Measurements from ENCODE around the gene MAP2K3. TPM values are rescaled to one million over a fixed set of nuclear protein-coding genes. Genes with fewer than 3 reads are reported as not detected.

The MAP2K3 gene
- total RNA-seq, 1 donor from 2014 or later, result 38.0 TPM

DNA sequence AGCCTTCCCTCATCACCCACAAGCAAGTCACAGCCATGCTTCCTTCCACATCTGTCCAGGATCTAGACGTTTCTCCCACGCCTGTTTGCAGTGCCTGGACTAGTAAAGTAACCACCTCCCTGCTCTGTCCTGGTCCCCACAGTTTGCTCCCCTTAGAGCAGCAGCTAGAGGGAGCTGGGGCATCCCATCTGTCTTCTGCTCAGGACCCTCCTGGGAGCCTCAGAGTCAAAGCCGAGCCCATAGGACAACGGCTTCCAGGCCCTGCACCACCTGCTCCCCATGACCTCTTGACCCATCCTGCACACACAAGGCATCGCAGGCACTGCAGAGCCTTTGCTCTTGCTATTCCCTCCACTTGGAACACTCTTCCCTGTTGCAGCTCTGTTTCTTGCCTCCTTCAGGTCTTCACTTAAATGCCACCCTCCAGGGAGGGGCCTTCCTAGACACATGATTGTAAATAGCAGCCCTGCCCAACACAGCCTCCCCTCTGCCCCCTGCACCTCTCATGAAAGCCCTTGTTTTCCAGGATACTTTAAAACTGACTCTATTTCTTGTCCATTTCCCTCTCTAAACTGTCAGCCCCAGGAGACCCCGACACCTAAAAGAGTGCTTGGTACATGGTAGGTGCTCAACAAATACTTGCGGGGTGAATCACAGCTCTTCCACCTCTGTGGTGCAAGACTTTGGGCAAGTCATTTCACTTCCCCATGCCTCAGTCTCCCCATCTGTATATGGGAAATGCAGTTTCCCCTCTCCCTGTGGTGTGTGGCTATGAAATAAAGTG, 34.4 kb upstream of the MAP2K3 start:
- Mint-ChIP-seq H3K27ac (ENCODE audit: unreplicated experiment) (peak overlapping the region; percentile 98), H3K9me3 (ENCODE audit: unreplicated experiment) (peaks cover 10% of the 10 kb centered on the region), H3K27me3 (ENCODE audit: unreplicated experiment) (peaks cover 17% of the 10 kb centered on the region), H3K36me3 (ENCODE audit: unreplicated experiment) (no peaks in the 10 kb centered on the region), H3K4me3 (ENCODE audit: unreplicated experiment) (peak overlapping the region; percentile 74), H3K4me1 (ENCODE audit: low read depth, unreplicated experiment) (peaks cover 23% of the 10 kb centered on the region)
- DNase-seq, result peak; percentile 87
- TF ChIP-seq, protein P1, sequence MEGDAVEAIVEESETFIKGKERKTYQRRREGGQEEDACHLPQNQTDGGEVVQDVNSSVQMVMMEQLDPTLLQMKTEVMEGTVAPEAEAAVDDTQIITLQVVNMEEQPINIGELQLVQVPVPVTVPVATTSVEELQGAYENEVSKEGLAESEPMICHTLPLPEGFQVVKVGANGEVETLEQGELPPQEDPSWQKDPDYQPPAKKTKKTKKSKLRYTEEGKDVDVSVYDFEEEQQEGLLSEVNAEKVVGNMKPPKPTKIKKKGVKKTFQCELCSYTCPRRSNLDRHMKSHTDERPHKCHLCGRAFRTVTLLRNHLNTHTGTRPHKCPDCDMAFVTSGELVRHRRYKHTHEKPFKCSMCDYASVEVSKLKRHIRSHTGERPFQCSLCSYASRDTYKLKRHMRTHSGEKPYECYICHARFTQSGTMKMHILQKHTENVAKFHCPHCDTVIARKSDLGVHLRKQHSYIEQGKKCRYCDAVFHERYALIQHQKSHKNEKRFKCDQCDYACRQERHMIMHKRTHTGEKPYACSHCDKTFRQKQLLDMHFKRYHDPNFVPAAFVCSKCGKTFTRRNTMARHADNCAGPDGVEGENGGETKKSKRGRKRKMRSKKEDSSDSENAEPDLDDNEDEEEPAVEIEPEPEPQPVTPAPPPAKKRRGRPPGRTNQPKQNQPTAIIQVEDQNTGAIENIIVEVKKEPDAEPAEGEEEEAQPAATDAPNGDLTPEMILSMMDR (IDR thresholded peaks at IDR 0.05; ENCODE audit: partially characterized antibody, unreplicated experiment), result no peak

DNA sequence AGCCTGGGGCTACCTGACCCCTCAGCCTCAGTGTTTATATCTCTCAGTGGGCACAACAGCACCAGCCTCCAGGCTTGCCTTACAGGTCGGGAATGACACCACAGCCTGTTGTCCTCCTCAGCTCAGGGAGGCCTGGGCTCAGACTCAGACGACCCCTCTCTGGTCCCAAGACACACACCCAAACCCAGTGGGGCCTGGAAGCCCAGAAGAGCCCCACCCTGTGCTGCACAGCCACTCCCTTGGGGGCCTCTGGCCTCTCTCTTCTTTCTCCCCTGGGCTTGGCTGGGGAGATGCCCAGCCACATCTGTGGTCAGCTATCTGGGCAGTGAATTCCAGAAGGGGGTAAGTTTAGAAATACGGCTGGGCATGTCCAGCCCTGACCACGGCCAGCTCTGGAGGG, 33.7 kb upstream of the MAP2K3 start:
- Mint-ChIP-seq H3K4me1 (ENCODE audit: low read depth, unreplicated experiment) (peaks cover 23% of the 10 kb centered on the region), H3K36me3 (ENCODE audit: unreplicated experiment) (no peaks in the 10 kb centered on the region), H3K27me3 (ENCODE audit: unreplicated experiment) (peaks cover 17% of the 10 kb centered on the region), H3K9me3 (ENCODE audit: unreplicated experiment) (peaks cover 10% of the 10 kb centered on the region), H3K4me3 (ENCODE audit: unreplicated experiment) (peak overlapping the region; percentile 74), H3K27ac (ENCODE audit: unreplicated experiment) (peak overlapping the region; percentile 98)
- TF ChIP-seq, protein P1 (IDR thresholded peaks at IDR 0.05; ENCODE audit: partially characterized antibody, unreplicated experiment), result no peak
- no peak for DNase-seq

DNA sequence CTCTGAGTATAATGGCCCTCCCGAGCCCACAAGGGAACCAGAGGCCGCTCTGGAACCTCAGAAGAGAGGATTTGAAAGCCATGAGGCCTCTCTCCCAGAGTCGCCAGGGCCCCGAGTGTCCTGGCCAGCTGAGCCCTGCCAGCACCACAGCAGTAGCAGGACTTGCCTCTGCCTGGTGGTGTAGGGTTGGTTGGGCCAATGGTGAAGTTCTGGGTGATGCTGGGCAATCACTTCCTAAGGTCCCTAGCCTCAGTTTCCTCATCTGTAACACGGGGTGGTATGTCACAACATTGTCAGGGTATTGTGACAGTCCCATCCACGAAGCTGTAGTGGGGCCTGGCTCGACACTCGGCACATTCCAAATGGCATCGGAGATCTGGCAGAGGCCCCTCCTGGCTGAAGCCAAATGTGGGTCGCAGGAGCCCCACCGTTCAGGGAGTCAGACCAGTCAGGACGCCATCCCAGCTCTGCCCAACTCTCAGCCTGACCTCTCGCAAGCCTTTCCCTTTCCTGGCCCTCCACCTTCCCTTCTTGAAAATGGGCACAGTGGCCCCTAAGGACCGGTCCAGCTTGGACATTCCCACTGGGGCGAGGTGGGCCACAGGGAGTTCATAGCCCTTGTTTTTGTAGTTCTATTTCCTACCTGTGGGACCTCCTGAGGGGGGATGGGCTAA, 33.0 kb upstream of the MAP2K3 start:
- H3K4me1 Mint-ChIP-seq (ENCODE audit: low read depth, unreplicated experiment), result peaks cover 23% of the 10 kb centered on the region
- TF ChIP-seq, protein P1 (IDR thresholded peaks at IDR 0.05; ENCODE audit: partially characterized antibody, unreplicated experiment), result no peak
- H3K4me3 Mint-ChIP-seq (ENCODE audit: unreplicated experiment), result peak overlapping the region; percentile 87

DNA sequence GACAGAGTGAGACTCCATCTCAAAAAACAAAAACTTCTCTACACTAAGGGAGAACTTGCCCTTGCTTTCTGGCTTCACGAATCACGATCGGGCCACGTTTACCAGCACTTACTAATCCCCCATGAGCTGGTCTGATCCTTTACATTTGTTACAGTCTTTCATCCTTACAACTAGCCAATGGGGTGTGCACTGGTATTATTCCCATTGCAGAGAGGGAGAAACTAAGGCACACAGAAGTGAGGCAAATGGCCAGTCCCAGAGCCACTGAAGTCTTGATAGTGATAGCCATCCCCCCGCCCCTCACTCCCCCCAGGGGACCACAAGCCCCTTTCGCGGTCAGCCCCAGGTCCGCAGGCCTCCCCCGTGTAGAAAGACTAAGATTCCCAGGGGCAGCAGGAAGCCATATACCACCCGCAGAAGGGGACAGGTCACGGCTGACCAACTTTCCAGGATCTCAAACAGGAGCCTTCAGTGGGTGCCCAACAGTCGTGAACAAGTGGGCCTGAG, 32.2 kb upstream of the MAP2K3 start:
- H3K27ac Mint-ChIP-seq (ENCODE audit: unreplicated experiment), result peak overlapping the region; percentile 60
- H3K36me3 Mint-ChIP-seq (ENCODE audit: unreplicated experiment), result no peaks in the 10 kb centered on the region
- H3K4me3 Mint-ChIP-seq (ENCODE audit: unreplicated experiment), result peak overlapping the region; percentile 87
- TF ChIP-seq, protein P1 (IDR thresholded peaks at IDR 0.05; ENCODE audit: partially characterized antibody, unreplicated experiment), result no peak
- no peak for DNase-seq
- H3K9me3 Mint-ChIP-seq (ENCODE audit: unreplicated experiment), result peaks cover 10% of the 10 kb centered on the region
- H3K27me3 Mint-ChIP-seq (ENCODE audit: unreplicated experiment), result peaks cover 17% of the 10 kb centered on the region
- peaks cover 23% of the 10 kb centered on the region for H3K4me1 Mint-ChIP-seq (ENCODE audit: low read depth, unreplicated experiment)

More for the DNA sequence above, 33.0 kb upstream of the MAP2K3 start:
- Mint-ChIP-seq H3K9me3 (ENCODE audit: unreplicated experiment) (peaks cover 10% of the 10 kb centered on the region), H3K27me3 (ENCODE audit: unreplicated experiment) (peaks cover 17% of the 10 kb centered on the region), H3K36me3 (ENCODE audit: unreplicated experiment) (no peaks in the 10 kb centered on the region), H3K27ac (ENCODE audit: unreplicated experiment) (no peak overlapping the region)
- DNase-seq, result no peak

Data from glutamatergic neuron (in vitro differentiated cells).